ENCODE measurements around the gene LRRC45.

- TF ChIP-seq CTCF (conservative IDR thresholded peaks at IDR 0.05) (no peak), EZH2 (IDR thresholded peaks at IDR 0.05; ENCODE audit: low read depth) (no peak)
Measured at GRCh38 chr17:82076785-82077591, 53.9 kb downstream of the LRRC45 start.
